ENCODE results near the gene FAM20B. TPM values are rescaled to one million over a fixed set of nuclear protein-coding genes. Genes with fewer than 3 reads are reported as not detected.
"Not testable (repeated sequence)": the region's sequence is repeated elsewhere in the genome, so short reads cannot be mapped to it uniquely, and the experiment has no call there.

Gene FAM20B
- total RNA-seq, 8 experiments from 2014 or later, result 28.0 to 40.5 (median 33.2) TPM

DNA sequence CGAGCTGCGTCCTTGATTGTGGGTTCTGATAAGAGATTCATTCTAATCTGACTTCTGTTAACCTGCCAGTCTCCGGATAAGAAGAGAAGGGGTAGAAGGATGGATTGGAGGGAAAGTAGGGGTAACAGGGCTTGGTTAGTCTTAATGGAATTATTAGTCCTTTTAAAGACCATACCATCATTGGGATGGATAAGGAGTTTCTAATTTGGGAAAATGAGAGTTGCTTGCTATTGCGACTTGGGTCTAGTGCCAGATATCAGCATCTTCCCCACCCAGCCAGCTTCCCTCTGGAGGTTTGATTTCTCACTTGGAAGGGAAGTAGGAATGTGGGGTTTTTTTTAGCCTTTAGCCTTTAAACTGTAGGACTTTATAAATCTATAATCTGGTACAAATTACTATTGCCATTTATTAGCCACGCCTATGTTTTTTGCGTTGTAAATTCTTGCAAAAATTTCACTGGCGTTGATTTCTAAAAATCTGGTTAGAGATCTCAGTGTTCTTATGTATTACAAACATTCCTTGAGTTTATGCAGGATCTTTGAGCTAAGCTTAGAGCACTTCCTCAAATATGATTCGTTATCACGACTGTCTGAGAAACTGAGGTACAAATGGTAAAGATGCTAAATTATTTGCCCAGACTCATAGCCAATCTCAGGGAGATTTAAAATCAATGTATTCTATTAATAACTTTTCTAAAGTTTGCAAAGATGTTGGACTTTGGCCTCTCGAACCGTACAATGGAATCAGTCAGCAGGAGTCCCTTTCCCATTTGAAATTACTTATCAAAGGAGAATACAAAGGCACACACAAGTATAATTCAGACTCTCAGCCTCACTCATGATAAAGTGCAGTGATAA lies 1.3 kb downstream of the FAM20B start:
- Histone ChIP-seq H3K4me3 (peak overlapping the region; percentile 72 to 98 (median 82)), H3K4me1 (replicated peaks in 1 of 2) (peaks cover 12 to 16% of the 10 kb centered on the region in 2 donors), H3K27ac (peak overlapping the region; percentile 93 to 95)
- in situ Hi-C loops (cut with MboI; ENCODE audit: low pct_unique_long_range_greater_than_20kb in 2 of 9, low sequenced_read_pairs in 9 of 9, unreplicated experiment in 9 of 9), result no loop called here
- WGBS, 10 experiments, result 0 to 28% (median 14%) methylated on average over 3 to 11 of the region's 11 CpGs; no CpG with 5 or more reads in 1 of the 10 experiments
- ATAC-seq (replicated peaks in 6 of 8), result no peak

DNA sequence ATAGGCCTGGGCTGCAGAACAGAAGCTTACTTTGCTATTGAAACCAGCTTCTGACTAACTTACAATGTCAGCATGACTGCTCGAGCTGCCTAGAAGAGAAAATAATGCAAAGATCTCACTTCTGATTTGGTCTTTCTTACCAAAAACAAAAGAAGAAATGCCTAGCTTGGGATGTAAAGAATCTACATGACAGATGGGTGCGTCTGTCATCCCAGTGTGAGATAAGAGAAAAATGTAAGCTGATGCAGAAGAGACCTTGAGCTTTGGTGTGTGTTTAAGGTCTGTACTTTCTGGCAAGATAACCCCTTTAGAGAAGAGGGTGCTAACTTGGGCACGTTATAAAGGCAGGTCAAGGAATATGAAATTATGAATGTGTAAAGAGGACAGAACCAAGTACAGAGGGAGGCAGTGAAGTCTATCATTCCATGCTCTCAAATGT lies 3.6 kb downstream of the FAM20B start:
- H3K4me1 ChIP-seq (replicated peaks in 1 of 2), result peaks cover 14 to 25% of the 10 kb centered on the region in 2 donors
- H3K4me3 ChIP-seq, result no peak overlapping the region
- no peak overlapping the region for H3K27ac ChIP-seq
- in situ Hi-C loops (cut with MboI; ENCODE audit: low pct_unique_long_range_greater_than_20kb in 2 of 9, low sequenced_read_pairs in 9 of 9, unreplicated experiment in 9 of 9), result no loop called here
- ATAC-seq (replicated peaks in 6 of 8), result no peak
- WGBS, 10 experiments, result 24 to 83% (median 42%) methylated on average over 2 to 3 of the region's 3 CpGs; no CpG with 5 or more reads in 3 of the 10 experiments

DNA sequence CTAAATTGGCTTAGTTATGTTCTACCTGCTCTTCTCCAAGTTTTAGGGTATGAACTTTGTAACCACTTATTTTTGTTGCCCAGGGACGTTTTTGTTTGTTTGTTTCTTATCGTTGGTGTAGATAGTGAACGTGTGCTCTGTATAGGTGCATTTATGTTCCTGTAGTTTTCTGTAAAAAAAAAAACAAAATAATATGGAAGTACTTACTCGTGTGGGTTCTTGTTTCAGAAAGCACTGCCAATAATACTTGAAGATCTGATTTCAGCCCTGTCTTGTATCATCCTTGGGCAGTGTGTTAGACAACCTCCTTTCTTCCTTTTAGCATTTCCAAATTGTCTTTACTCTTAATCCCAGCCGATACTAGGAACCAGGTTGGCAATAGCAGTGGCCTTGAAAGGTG lies 4.4 kb downstream of the FAM20B start:
- 43 to 74% (median 61%) methylated on average over 2 to 5 of the region's 5 CpGs; no CpG with 5 or more reads in 1 of the 10 experiments for WGBS, 10 experiments

DNA sequence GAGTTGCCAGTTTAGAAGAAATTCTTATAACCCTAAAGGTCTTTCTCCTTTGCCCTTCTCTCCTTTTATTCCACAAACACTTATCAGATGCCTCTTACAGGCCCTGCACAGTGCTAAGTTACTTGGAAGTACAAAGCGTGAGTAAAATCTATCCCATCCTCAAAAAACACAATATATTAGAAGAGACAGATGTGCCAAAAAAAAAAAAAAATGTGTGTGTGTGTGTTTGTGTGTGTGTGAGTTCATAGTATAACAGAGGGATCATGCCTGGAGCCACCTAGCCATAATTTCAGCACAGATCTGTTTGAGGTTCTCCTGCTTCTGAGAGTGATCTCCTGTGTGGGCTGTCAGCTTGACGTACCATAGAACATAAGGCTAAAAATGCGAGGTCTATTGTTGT lies 5.0 kb downstream of the FAM20B start:
- in situ Hi-C loops (cut with MboI; ENCODE audit: low pct_unique_long_range_greater_than_20kb in 2 of 9, low sequenced_read_pairs in 9 of 9, unreplicated experiment in 9 of 9), result no loop called here
- no peak for ATAC-seq (replicated peaks in 6 of 8)
- Histone ChIP-seq H3K27ac (no peak overlapping the region), H3K4me3 (no peak overlapping the region), H3K4me1 (replicated peaks in 1 of 2) (peaks cover 14 to 25% of the 10 kb centered on the region in 2 donors)
- WGBS, 10 experiments, result 33 to 100% (median 88%) methylated on average over 1 to 3 of the region's 3 CpGs; no CpG with 5 or more reads in 1 of the 10 experiments

More for the DNA sequence above, 4.4 kb downstream of the FAM20B start:
- Histone ChIP-seq H3K4me3 (no peak overlapping the region), H3K27ac (no peak overlapping the region), H3K4me1 (replicated peaks in 1 of 2) (peaks cover 14 to 25% of the 10 kb centered on the region in 2 donors)
- ATAC-seq (replicated peaks in 6 of 8), result no peak
- in situ Hi-C loops (cut with MboI; ENCODE audit: low pct_unique_long_range_greater_than_20kb in 2 of 9, low sequenced_read_pairs in 9 of 9, unreplicated experiment in 9 of 9), result no loop called here

DNA sequence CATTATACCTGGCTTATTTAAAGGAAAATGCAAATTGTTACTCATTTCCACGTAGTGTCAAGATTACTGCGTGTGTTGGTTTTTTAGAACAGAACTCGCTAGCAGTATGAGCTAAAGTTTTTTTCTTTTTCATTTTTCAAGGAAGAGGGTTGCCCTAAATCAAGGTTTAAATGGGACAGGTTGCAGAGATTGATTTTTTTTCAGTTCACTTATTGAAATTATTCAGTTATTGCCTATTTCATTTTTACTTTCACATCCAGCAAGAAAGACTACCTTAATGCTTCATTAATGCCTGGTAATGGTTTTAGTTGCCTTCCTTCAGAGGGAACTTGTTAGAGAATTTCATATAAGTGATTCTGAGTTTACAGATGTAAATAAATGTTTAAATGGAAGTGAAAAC lies 5.6 kb downstream of the FAM20B start:
- ATAC-seq (replicated peaks in 6 of 8), result no peak
- in situ Hi-C loops (cut with MboI; ENCODE audit: low pct_unique_long_range_greater_than_20kb in 2 of 9, low sequenced_read_pairs in 9 of 9, unreplicated experiment in 9 of 9), result no loop called here
- Histone ChIP-seq H3K4me3 (no peak overlapping the region), H3K27ac (no peak overlapping the region), H3K4me1 (replicated peaks in 1 of 2) (peaks cover 14 to 25% of the 10 kb centered on the region in 2 donors)
- 67 to 100% (median 85%) methylated on average over 1 to 3 of the region's 3 CpGs for WGBS, 10 experiments

DNA sequence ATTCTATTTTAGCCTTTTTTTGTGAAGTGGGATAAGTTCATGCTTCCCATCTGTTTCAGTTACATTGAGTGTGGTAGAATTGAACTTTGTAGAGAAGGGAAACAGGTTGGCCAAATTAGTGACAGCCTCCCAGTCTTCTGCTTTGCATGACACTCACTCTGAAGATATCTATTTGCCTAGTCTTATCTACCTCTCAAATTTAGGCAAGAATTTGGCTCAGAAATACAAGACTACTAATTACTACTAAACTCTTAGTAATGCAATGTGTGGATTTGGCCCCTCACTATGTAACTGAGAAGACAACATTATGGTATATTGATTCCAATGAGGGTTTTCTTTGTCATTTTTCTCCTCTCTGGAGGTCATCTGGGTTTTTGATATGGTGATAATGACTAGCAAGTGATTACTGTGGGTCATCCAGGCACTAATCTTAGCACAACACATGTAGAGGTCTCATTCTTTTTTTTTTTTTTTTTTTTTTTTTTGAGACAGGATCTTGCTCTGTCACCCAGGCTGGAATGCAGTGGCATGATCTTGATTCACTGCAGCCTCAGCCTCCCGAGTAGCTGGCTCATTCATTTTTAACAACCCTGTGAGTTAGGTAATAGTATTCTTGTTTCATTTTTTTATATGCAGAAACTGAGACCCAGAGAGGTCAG lies 6.3 kb downstream of the FAM20B start:
- Histone ChIP-seq H3K27ac (no peak overlapping the region), H3K4me3 (no peak overlapping the region), H3K4me1 (replicated peaks in 1 of 2) (peaks cover 14 to 24% of the 10 kb centered on the region in 2 donors)
- ATAC-seq (replicated peaks in 6 of 8), result peak in 5 of 8 experiments; percentile 50 to 77 (median 65)
- in situ Hi-C loops (cut with MboI; ENCODE audit: low pct_unique_long_range_greater_than_20kb in 2 of 9, low sequenced_read_pairs in 9 of 9, unreplicated experiment in 9 of 9), result no loop called here
- WGBS, 10 experiments, result 0 to 25% (median 0%) methylated on average over 1 of the region's 1 CpG; no CpG with 5 or more reads in 7 of the 10 experiments

DNA sequence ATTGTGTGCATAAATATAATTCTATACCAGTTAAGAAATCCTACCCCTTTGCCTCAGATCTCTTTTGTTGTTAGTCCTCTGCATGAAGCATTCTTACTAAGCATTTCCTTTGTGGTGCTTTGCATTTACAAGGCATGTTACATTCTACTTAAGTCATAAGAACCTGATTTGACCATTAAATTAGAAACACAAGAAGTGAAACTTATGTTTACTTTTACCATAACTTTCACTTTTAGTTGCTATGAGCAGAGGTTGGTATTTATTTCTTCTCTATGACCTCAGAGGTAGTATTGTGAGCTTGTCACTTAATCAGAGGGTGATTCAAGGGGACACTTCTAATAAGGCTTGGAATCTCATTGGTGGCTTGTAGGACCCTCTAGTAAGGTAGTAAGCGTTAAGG lies 9.0 kb downstream of the FAM20B start:
- H3K4me3 ChIP-seq, result no peak overlapping the region
- 83 to 100% (median 92%) methylated on average over 1 of the region's 1 CpG; no CpG with 5 or more reads in 6 of the 10 experiments for WGBS, 10 experiments
- no peak overlapping the region for H3K27ac ChIP-seq
- peaks cover 6 to 10% of the 10 kb centered on the region in 2 donors for H3K4me1 ChIP-seq (replicated peaks in 1 of 2)
- peak in 3 of 8 experiments; percentile 41 to 66 (median 63) for ATAC-seq (replicated peaks in 6 of 8)
- in situ Hi-C loops (cut with MboI; ENCODE audit: low pct_unique_long_range_greater_than_20kb in 2 of 9, low sequenced_read_pairs in 9 of 9, unreplicated experiment in 9 of 9), result no loop called here

DNA sequence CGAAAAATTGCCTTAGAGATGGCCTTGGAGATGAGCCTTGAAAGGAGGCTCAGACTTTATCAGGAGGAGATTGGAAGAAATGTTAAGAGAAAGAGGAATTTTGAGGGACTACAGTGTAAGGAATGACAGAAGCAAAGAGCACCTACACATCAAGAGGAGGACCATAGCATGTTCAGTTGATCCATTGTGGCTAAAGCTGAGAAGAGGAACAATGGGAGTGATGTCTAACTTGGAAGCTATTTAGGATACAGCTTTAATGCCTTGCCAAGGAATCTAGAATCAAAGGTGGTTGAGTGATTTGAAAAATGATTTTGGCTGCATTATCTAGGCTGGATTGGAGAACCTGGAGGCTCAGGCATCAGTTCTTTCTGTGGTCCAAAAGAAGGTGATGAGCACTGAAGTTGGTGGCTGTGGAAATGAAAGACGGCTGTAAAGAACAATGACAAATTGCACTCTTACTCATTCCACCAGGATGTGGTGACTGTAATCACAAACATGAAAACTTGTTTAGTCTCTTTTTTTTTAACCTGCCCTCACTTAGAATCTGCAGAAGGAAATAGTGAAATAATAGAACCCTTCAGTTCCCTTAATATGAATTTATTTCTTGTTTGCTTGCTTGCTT lies 11.3 kb downstream of the FAM20B start:
- H3K4me3 ChIP-seq, result no peak overlapping the region
- no peak overlapping the region for H3K27ac ChIP-seq
- H3K4me1 ChIP-seq (replicated peaks in 1 of 2), result peaks cover 5 to 10% of the 10 kb centered on the region in 2 donors
- in situ Hi-C loops (cut with MboI; ENCODE audit: low pct_unique_long_range_greater_than_20kb in 2 of 9, low sequenced_read_pairs in 9 of 9, unreplicated experiment in 9 of 9), result no loop called here
- 29 to 96% (median 87%) methylated on average over 1 to 2 of the region's 2 CpGs; no CpG with 5 or more reads in 2 of the 10 experiments for WGBS, 10 experiments
- ATAC-seq (replicated peaks in 6 of 8), result no peak

DNA sequence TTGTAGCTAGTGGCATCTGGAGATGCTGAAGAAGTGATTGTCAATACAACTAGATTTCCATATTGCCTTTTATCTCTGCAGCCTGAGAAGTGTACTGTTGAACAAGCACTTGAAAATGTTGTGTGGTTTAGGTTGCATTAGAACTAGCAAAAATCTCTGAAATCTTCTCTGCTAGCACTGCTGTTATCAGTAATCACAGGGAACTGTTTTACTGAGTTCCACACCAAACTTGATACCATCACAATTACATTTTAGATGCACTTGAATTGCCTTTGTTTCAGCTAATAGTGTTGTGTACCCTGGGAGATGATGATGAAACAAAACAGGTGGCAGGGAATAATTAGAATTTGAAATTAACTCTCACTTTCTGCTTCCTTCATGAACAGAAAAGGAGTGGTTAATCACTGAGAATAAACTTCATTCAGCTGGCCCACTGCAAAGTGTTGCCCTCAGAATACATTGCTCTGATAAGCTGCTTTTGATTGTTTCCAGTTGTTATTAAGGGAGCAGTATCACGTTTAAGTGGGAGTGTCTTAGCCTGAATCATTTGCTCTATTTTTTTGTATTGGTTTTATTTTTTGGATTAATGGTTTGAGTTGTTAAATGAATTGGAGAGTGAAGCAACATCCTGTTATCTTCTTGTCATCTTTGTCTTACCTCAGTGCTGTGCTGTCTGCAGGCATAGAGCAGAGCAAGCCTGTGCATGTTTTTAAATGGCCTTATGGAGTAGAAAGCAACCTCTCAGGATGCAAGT lies 13.0 kb downstream of the FAM20B start:
- 0 to 75% (median 54%) methylated on average over 1 of the region's 1 CpG; no CpG with 5 or more reads in 3 of the 10 experiments for WGBS, 10 experiments
- in situ Hi-C loops (cut with MboI; ENCODE audit: low pct_unique_long_range_greater_than_20kb in 2 of 9, low sequenced_read_pairs in 9 of 9, unreplicated experiment in 9 of 9), result no loop called here
- no peak overlapping the region for H3K4me3 ChIP-seq
- H3K4me1 ChIP-seq (replicated peaks in 1 of 2), result peaks cover 0 to 3% of the 10 kb centered on the region in 2 donors
- H3K27ac ChIP-seq, result no peak overlapping the region
- ATAC-seq (replicated peaks in 6 of 8), result peak in 2 of 8 experiments; percentile 20 to 28

DNA sequence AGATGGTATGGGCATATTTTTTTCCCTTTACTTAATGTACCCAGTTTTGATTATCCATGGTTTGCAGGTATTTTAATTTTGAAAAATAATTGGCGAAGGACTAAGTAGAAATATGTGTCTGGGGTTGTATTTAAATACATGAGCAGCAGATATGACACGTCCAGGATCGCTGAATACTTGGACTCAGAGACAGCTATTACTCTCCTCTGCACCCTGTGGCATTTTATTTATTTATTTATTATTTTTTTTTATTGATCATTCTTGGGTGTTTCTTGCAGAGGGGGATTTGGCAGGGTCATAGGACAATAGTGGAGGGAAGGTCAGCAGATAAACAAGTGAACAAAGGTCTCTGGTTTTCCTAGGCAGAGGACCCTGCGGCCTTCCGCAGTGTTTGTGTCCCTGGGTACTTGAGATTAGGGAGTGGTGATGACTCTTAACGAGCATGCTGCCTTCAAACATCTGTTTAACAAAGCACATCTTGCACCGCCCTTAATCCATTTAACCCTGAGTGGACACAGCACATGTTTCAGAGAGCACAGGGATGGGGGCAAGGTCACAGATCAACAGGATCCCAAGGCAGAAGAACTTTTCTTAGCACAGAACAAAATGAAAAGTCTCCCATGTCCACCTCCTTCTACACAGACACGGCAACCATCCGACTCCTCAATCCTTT lies 13.9 kb downstream of the FAM20B start:
- H3K27ac ChIP-seq; in situ Hi-C loops (cut with MboI; ENCODE audit: low pct_unique_long_range_greater_than_20kb in 2 of 9, low sequenced_read_pairs in 9 of 9, unreplicated experiment in 9 of 9); H3K4me3 ChIP-seq; H3K4me1 ChIP-seq (replicated peaks in 1 of 2): not testable (repeated sequence)
- WGBS, 10 experiments, result 27 to 100% (median 88%) methylated on average over 2 to 3 of the region's 9 CpGs; no CpG with 5 or more reads in 2 of the 10 experiments
- ATAC-seq (replicated peaks in 6 of 8), result peak in 1 of 8 experiments; percentile 52

DNA sequence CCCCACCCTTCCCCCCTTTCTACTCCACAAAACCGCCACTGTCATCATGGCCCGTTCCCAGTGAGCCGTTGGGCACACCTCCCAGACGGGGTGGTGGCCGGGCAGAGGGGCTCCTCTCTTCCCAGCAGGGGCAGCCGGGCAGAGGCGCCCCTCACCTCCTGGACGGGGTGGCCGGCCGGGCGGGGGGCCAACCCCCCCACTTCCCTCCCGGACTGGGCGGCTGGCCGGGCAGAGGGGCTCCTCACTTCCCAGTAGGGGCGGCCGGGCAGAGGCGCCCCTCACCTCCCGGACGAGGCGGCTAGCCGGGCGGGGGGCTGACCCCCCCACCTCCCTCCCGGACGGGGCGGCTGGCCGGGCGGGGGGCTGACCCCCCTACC lies 14.5 kb downstream of the FAM20B start:
- WGBS, 10 experiments, result no CpG with 5 or more reads among the region's 27 CpGs
- H3K27ac ChIP-seq; H3K4me3 ChIP-seq; in situ Hi-C loops (cut with MboI; ENCODE audit: low pct_unique_long_range_greater_than_20kb in 2 of 9, low sequenced_read_pairs in 9 of 9, unreplicated experiment in 9 of 9); ATAC-seq (replicated peaks in 6 of 8); H3K4me1 ChIP-seq (replicated peaks in 1 of 2): not testable (repeated sequence)

DNA sequence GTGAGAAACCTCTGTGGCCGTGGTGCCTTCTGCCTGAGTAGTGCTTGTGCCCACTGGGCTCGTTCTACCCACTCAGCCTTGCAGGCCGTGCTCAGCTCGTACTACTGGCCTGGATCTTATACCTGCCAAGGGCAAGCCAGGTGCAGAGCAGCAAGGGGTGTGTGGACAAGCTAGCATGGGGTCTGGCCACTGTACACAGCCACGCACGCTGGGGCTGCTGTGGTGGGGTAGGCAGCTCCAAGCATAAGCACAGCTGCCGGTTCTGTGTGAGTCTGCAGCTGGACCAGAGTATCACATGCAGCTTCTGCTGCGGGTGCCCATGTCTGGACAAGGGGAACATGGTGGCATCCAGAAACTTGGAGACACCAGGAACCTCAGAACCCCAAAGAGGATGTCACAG lies 16.4 kb downstream of the FAM20B start:
- no peak overlapping the region for H3K4me3 ChIP-seq
- H3K27ac ChIP-seq, result no peak overlapping the region
- no peak for ATAC-seq (replicated peaks in 6 of 8)
- in situ Hi-C loops (cut with MboI; ENCODE audit: low pct_unique_long_range_greater_than_20kb in 2 of 9, low sequenced_read_pairs in 9 of 9, unreplicated experiment in 9 of 9), result no loop called here
- H3K4me1 ChIP-seq (replicated peaks in 1 of 2), result peaks cover 6% of the 10 kb centered on the region in 2 donors
- WGBS, 10 experiments, result 80 to 100% (median 87%) methylated on average over 1 to 7 of the region's 8 CpGs; no CpG with 5 or more reads in 5 of the 10 experiments

Data from motor neuron (in vitro differentiated cells).